HEK293T (cell line): ENCODE measurements around the gene BNIP1.

ENCODE experiments used
- CTCF ChIA-PET: fragments of 350-600 bp; formaldehyde crosslinking; extraction: SDS; loops from one replicate; lab custom pipeline; 2021; ENCODE audit warnings: antibody characterized with exemption, inconsistent platforms; lab: Yijun Ruan, JAX
- POLR2A ChIA-PET: fragments of 350-600 bp; formaldehyde crosslinking; extraction: SDS; loops from one replicate; lab custom pipeline; 2020; ENCODE audit warnings: antibody characterized with exemption, inconsistent platforms; lab: Yijun Ruan, JAX
- DNase-seq: peaks from one replicate; pipeline ENCODE4 v3.0.0; 2012; ENCODE audit warnings: mixed read lengths; ENCODE audit errors: extremely low spot score
- ARNT ChIP-seq: fragments of 450-650 bp; IDR thresholded peaks from 2 replicates; pipeline ENCODE4 v1.6.1; 2017; ENCODE audit warnings: mild to moderate bottlenecking
- ELF4 ChIP-seq: fragments of 450-650 bp; IDR thresholded peaks from 2 replicates; pipeline ENCODE4 v1.6.1; 2017; ENCODE audit warnings: antibody characterized with exemption
- FOXK2 ChIP-seq: fragments of 450-650 bp; IDR thresholded peaks from 2 replicates; pipeline ENCODE4 v1.6.1; 2016; ENCODE audit warnings: mild to moderate bottlenecking
- FOXM1 ChIP-seq: fragments of 450-650 bp; IDR thresholded peaks from 2 replicates; pipeline ENCODE4 v1.6.1; 2017; ENCODE audit warnings: mild to moderate bottlenecking, borderline replicate concordance
- L3MBTL2 ChIP-seq: fragments of 450-650 bp; conservative IDR thresholded peaks from 2 replicates; pipeline ENCODE4 v1.6.1; 2016; ENCODE audit warnings: mild to moderate bottlenecking
- LEF1 ChIP-seq: fragments of 450-650 bp; IDR thresholded peaks from 2 replicates; pipeline ENCODE4 v1.6.1; 2017; ENCODE audit warnings: mild to moderate bottlenecking, borderline replicate concordance
- NFRKB ChIP-seq: fragments of 450-650 bp; IDR thresholded peaks from 2 replicates; pipeline ENCODE4 v1.6.1; 2016; ENCODE audit warnings: mild to moderate bottlenecking, moderate library complexity
- PKNOX1 ChIP-seq: fragments of 450-650 bp; IDR thresholded peaks from 2 replicates; pipeline ENCODE4 v1.6.1; 2016
- SP1 ChIP-seq: fragments of 450-650 bp; IDR thresholded peaks from 2 replicates; pipeline ENCODE4 v1.6.1; 2017
- TARDBP ChIP-seq: fragments of 450-650 bp; IDR thresholded peaks from 2 replicates; pipeline ENCODE4 v1.6.1; 2016
- ZNF384 ChIP-seq: fragments of 450-650 bp; IDR thresholded peaks from 2 replicates; pipeline ENCODE4 v1.6.1; 2016

Gene BNIP1

GRCh38 chr5:173213236-173213933 is 69.1 kb downstream of the BNIP1 start:
- CTCF ChIA-PET, result no interaction called here
- TF ChIP-seq TARDBP (no peak), ELF4 (no peak), ZNF384 (no peak), ARNT (no peak), SP1 (no peak), FOXK2 (no peak), L3MBTL2 (no peak), PKNOX1 (no peak), FOXM1 (no peak), LEF1 (no peak), NFRKB (no peak)
- POLR2A ChIA-PET, result no interaction called here

More at GRCh38 chr5:173213236-173213933, 69.1 kb downstream of the BNIP1 start:
- DNase-seq, result no peak
